ENCODE data around the gene EFNB2. TPM values are rescaled to one million over a fixed set of nuclear protein-coding genes. Genes with fewer than 3 reads are reported as not detected.

The EFNB2 gene
- total and polyA plus RNA-seq, 2 donors from 2014 or later, result 12.7 to 32.8 TPM

DNA sequence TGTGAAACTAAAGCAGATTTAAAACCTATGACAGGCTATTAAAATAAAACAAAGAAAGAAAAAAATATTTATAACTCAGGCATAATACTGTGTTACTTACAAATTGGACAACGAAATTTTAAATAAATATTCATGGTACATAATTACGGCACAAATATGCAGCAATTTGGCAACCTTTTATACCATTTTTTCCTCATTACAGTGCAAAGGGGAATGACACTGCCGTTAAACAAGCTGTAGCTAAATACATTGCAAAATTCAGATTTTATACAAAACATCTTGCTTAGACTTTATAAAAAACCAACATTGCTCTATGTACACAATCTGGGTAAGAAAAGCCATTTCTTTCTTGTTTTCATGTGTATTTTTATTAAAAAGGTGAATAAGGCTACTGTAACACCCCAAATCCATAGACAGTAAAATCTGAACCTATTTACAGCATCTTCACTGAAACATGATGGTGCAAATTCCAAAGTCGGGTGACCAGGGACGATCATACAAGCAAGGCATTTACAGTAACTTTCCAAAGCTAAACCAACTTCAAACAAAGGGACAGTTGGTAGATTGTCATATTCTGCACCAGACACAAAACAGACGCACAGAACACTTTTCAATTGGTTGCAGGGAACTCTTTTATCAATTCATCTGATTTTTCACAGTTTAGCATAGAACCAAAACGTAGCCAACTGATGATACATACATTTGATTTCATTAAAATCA, 45.5 kb downstream of the EFNB2 start:
- Histone ChIP-seq H3K4me3 (ENCODE audit: low read length in 3 of 3) (no peak overlapping the region), H3K9me3 (ENCODE audit: control insufficient read depth in 2 of 3, insufficient read depth in 1 of 3, low read length in 3 of 3) (no peaks in the 10 kb centered on the region), H3K36me3 (ENCODE audit: control insufficient read depth in 2 of 3, insufficient read depth in 3 of 3, low read length in 3 of 3) (peaks cover 0 to 7% (median 0%) of the 10 kb centered on the region in 3 donors), H3K9ac (ENCODE audit: low read length in 3 of 3) (no peak overlapping the region), H3K4me1 (ENCODE audit: control insufficient read depth in 2 of 3, insufficient read depth in 2 of 3, low read depth in 1 of 3, low read length in 3 of 3) (no peaks in the 10 kb centered on the region), H3K27me3 (ENCODE audit: control insufficient read depth, insufficient read depth, low read length) (no peaks in the 10 kb centered on the region), H3K27ac (ENCODE audit: low read depth in 2 of 2, low read length in 2 of 2) (no peak overlapping the region)
- DNase-seq (no peak), FAIRE-seq (no peak)
- intact Hi-C loops (cut with DNase I), result no loop called here
- TF ChIP-seq, protein P1, sequence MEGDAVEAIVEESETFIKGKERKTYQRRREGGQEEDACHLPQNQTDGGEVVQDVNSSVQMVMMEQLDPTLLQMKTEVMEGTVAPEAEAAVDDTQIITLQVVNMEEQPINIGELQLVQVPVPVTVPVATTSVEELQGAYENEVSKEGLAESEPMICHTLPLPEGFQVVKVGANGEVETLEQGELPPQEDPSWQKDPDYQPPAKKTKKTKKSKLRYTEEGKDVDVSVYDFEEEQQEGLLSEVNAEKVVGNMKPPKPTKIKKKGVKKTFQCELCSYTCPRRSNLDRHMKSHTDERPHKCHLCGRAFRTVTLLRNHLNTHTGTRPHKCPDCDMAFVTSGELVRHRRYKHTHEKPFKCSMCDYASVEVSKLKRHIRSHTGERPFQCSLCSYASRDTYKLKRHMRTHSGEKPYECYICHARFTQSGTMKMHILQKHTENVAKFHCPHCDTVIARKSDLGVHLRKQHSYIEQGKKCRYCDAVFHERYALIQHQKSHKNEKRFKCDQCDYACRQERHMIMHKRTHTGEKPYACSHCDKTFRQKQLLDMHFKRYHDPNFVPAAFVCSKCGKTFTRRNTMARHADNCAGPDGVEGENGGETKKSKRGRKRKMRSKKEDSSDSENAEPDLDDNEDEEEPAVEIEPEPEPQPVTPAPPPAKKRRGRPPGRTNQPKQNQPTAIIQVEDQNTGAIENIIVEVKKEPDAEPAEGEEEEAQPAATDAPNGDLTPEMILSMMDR (IDR thresholded peaks at IDR 0.05; ENCODE audit: borderline replicate concordance, extremely low read depth, insufficient read depth), result no peak

- no peak for FAIRE-seq
- Histone ChIP-seq H3K9me3 (ENCODE audit: control insufficient read depth in 2 of 3, insufficient read depth in 1 of 3, low read length in 3 of 3) (no peaks in the 10 kb centered on the region), H3K27me3 (ENCODE audit: control insufficient read depth, insufficient read depth, low read length) (no peaks in the 10 kb centered on the region), H3K4me1 (ENCODE audit: control insufficient read depth in 2 of 3, insufficient read depth in 2 of 3, low read depth in 1 of 3, low read length in 3 of 3) (no peaks in the 10 kb centered on the region), H3K9ac (ENCODE audit: low read length in 3 of 3) (no peak overlapping the region), H3K4me3 (ENCODE audit: low read length in 3 of 3) (no peak overlapping the region), H3K27ac (ENCODE audit: low read depth in 2 of 2, low read length in 2 of 2) (no peak overlapping the region), H3K36me3 (ENCODE audit: control insufficient read depth in 2 of 3, insufficient read depth in 3 of 3, low read length in 3 of 3) (peaks cover 0 to 7% (median 0%) of the 10 kb centered on the region in 3 donors)
- no peak for DNase-seq
- intact Hi-C loops (cut with DNase I), result no loop called here
- TF ChIP-seq, protein P1 (IDR thresholded peaks at IDR 0.05; ENCODE audit: borderline replicate concordance, extremely low read depth, insufficient read depth), result no peak
Observed at GRCh38 chr13:106488686-106489085, 46.8 kb downstream of the EFNB2 start.

DNA sequence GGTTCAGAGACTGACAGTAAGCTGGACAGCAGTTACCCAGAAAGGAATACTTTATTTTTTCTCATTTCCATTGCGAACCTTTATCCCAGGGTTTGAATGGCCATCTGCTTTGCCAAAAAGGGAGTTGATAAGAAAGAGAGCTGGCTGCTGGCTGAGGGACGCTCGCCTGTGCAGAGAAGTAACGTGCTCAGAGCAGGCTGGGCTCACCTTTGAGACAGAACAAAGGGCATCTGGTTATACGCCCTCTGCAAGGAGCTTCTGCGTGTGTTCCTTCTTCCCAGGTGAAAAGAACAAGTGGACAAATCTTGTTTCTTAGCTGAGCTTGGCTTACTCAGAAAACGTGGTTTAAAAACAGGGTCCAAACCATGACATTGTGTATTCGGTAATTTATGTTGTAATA, 47.4 kb downstream of the EFNB2 start:
- Histone ChIP-seq H3K27ac (ENCODE audit: low read depth in 2 of 2, low read length in 2 of 2) (no peak overlapping the region), H3K9me3 (ENCODE audit: control insufficient read depth in 2 of 3, insufficient read depth in 1 of 3, low read length in 3 of 3) (no peaks in the 10 kb centered on the region), H3K4me1 (ENCODE audit: control insufficient read depth in 2 of 3, insufficient read depth in 2 of 3, low read depth in 1 of 3, low read length in 3 of 3) (no peaks in the 10 kb centered on the region), H3K9ac (ENCODE audit: low read length in 3 of 3) (no peak overlapping the region), H3K27me3 (ENCODE audit: control insufficient read depth, insufficient read depth, low read length) (no peaks in the 10 kb centered on the region), H3K4me3 (ENCODE audit: low read length in 3 of 3) (no peak overlapping the region), H3K36me3 (ENCODE audit: control insufficient read depth in 2 of 3, insufficient read depth in 3 of 3, low read length in 3 of 3) (peaks cover 0 to 3% (median 0%) of the 10 kb centered on the region in 3 donors)
- FAIRE-seq, result no peak
- DNase-seq, result no peak
- TF ChIP-seq, protein P1 (IDR thresholded peaks at IDR 0.05; ENCODE audit: borderline replicate concordance, extremely low read depth, insufficient read depth), result no peak
- intact Hi-C loops (cut with DNase I), result no loop called here
